HCT116 (cell line): ENCODE results near the gene RBM12. TPM values are rescaled to one million over a fixed set of nuclear protein-coding genes. Genes with fewer than 3 reads are reported as not detected.

ENCODE experiments used
- ATAC-seq: fragments of 200-7000 bp; cut with Tn5 transposase; 2 replicates; pipeline ENCODE4 v1.9.1; 2020; ENCODE audit warnings: mild to moderate bottlenecking, moderate library complexity
- BruUV-seq: library from RNA; stranded (reverse); fragments of 400-500 nt; replicated peaks from 2 replicates; lab custom pipeline; 2021; lab: Mats Ljungman, UMichigan
- CTCF ChIA-PET: fragments of 300-600 bp; sonication (Branson Sonifier 250); formaldehyde crosslinking; loops from one replicate; lab custom pipeline; 2021; ENCODE audit warnings: antibody characterized with exemption; lab: Charles Lee
- POLR2A ChIA-PET: fragments of 300-600, 350-600 bp; sonication (Branson Sonifier 250); formaldehyde crosslinking; loops from one replicate; lab custom pipeline; 2021; ENCODE audit warnings: antibody characterized with exemption; lab: Charles Lee
- RAD21 ChIA-PET, 2 experiments: fragments of 300-600 bp; sonication (Branson Sonifier 250); formaldehyde crosslinking; loops; one replicate each; lab custom pipeline; 2023; ENCODE audit warnings: low total read pairs in 2 of 2; ENCODE audit not compliant: uncharacterized antibody in 2 of 2, unreplicated experiment in 2 of 2, low non-redundant PET in 1 of 2; lab: Charles Lee
- DNase-seq: peaks from one replicate; pipeline ENCODE4 v3.0.0-alpha.2; 2010; ENCODE audit warnings: low read depth, low spot score
- H2AFZ ChIP-seq: fragments of 200-600 bp; shearing (Covaris generic), sonication (generic); 2 replicates; pipeline ENCODE4 v1.6.1; 2017; ENCODE audit warnings: low read depth, mixed run types, mixed read lengths, antibody characterized with exemption, low read length; ENCODE audit not compliant: poor library complexity, severe bottlenecking
- H3K27ac ChIP-seq: 2 replicates; pipeline ENCODE4 v1.5.1; 2012; ENCODE audit warnings: low read depth, low read length
- H3K27me3 ChIP-seq: fragments of 200-600 bp; sonication (generic); 2 replicates; pipeline ENCODE4 v1.6.1; 2016; ENCODE audit warnings: mixed run types, low read length, mixed read lengths; ENCODE audit not compliant: insufficient read depth
- H3K36me3 ChIP-seq, 2 experiments: fragments of 200-500 bp in 1 of 2; fragments of 200-600 bp in 1 of 2; sonication (Bioruptor generic) in 1 of 2; sonication (generic) in 1 of 2; 2 replicates each; pipeline versions ENCODE4 v1.5.1 to v1.6.1; 2014 to 2016; ENCODE audit warnings: low read length in 2 of 2, inconsistent platforms in 1 of 2, mixed read lengths in 1 of 2, mixed run types in 1 of 2; ENCODE audit not compliant: insufficient read depth in 2 of 2, control insufficient read depth in 1 of 2
- H3K4me1 ChIP-seq, 2 experiments: fragments of 200-600 bp in 1 of 2; sonication (generic) in 1 of 2; 2 replicates each; pipeline versions ENCODE4 v1.5.1 to v1.6.1; 2012 to 2017; ENCODE audit warnings: low read length in 2 of 2, inconsistent platforms in 1 of 2, mild to moderate bottlenecking in 1 of 2, mixed read lengths in 1 of 2, mixed run types in 1 of 2, moderate library complexity in 1 of 2; ENCODE audit not compliant: insufficient read depth in 2 of 2, control insufficient read depth in 1 of 2
- H3K4me2 ChIP-seq: fragments of 200-600 bp; sonication (generic); 2 replicates; pipeline ENCODE4 v1.6.1; 2017; ENCODE audit warnings: mixed run types, low read length, mixed read lengths
- H3K4me3 ChIP-seq, 2 experiments: fragments of 200-600 bp in 1 of 2; sonication (generic) in 1 of 2; replicated peaks in 1 of 2; 2 replicates each; pipeline ENCODE4 v1.5.1; 2011 to 2016; ENCODE audit warnings: low read length in 2 of 2, control low read depth in 1 of 2, low read depth in 1 of 2, mild to moderate bottlenecking in 1 of 2, mixed read lengths in 1 of 2, mixed run types in 1 of 2
- H3K79me2 ChIP-seq: fragments of 200-600 bp; sonication (generic); 2 replicates; pipeline ENCODE4 v1.6.1; 2017; ENCODE audit warnings: mild to moderate bottlenecking, mixed run types, low read length, moderate library complexity, mixed read lengths; ENCODE audit not compliant: insufficient read depth
- H3K9ac ChIP-seq: fragments of 200-600 bp; sonication (generic); 2 replicates; pipeline ENCODE4 v1.6.1; 2016; ENCODE audit warnings: low read length, mixed read lengths
- H3K9me2 ChIP-seq: fragments of 200-600 bp; sonication (generic), shearing (Covaris generic); 2 replicates; pipeline ENCODE4 v1.6.1; 2017; ENCODE audit warnings: mixed run types, mild to moderate bottlenecking, moderate library complexity; ENCODE audit not compliant: insufficient read depth
- H3K9me3 ChIP-seq, 2 experiments: fragments of 200-500 bp in 1 of 2; fragments of 200-600 bp in 1 of 2; sonication (Bioruptor generic) in 1 of 2; sonication (generic) in 1 of 2; 2 replicates each; pipeline ENCODE4 v1.6.1; 2014 to 2017; ENCODE audit warnings: low read length in 2 of 2, mixed read lengths in 2 of 2, inconsistent platforms in 1 of 2, low read depth in 1 of 2, mild to moderate bottlenecking in 1 of 2, mixed run types in 1 of 2, moderate library complexity in 1 of 2; ENCODE audit not compliant: control insufficient read depth in 1 of 2, insufficient read depth in 1 of 2
- H4K20me1 ChIP-seq: fragments of 200-600 bp; sonication (generic), shearing (Covaris generic); 2 replicates; pipeline ENCODE4 v1.6.1; 2017; ENCODE audit warnings: mixed run types, mild to moderate bottlenecking, moderate library complexity; ENCODE audit not compliant: insufficient read depth
- ELF1 ChIP-seq: IDR thresholded peaks from 2 replicates; pipeline ENCODE4 v1.6.1; 2012; ENCODE audit warnings: low read depth, borderline replicate concordance
- EZH2 ChIP-seq: fragments of 200-600 bp; sonication (generic); IDR thresholded peaks from 2 replicates; pipeline ENCODE4 v1.6.1; 2017; ENCODE audit warnings: antibody characterized with exemption, mixed run types
- FOSL1 ChIP-seq: IDR thresholded peaks from 2 replicates; pipeline ENCODE4 v1.6.1; 2012; ENCODE audit warnings: low read depth
- JUND ChIP-seq: IDR thresholded peaks from 2 replicates; pipeline ENCODE4 v1.6.1; 2012
- POLR2A ChIP-seq: IDR thresholded peaks from 2 replicates; pipeline ENCODE4 v1.7.0; 2011; ENCODE audit warnings: borderline replicate concordance; ENCODE audit not compliant: insufficient read depth, insufficient read length; ENCODE audit errors: extremely low read depth
- SIN3A ChIP-seq: IDR thresholded peaks from 2 replicates; pipeline ENCODE4 v1.6.1; 2012; ENCODE audit warnings: low read depth
- SP1 ChIP-seq: IDR thresholded peaks from 2 replicates; pipeline ENCODE4 v1.6.1; 2012; ENCODE audit warnings: low read depth
- SRF ChIP-seq: IDR thresholded peaks from 2 replicates; pipeline ENCODE4 v1.6.1; 2012; ENCODE audit warnings: low read depth
- YY1 ChIP-seq: IDR thresholded peaks from 2 replicates; pipeline ENCODE4 v1.6.1; 2011; ENCODE audit warnings: low read length, low read depth, moderate library complexity, mild to moderate bottlenecking; ENCODE audit not compliant: insufficient replicate concordance; ENCODE audit errors: extremely low read depth
- ZNF274 ChIP-seq: fragments of 200-500 bp; sonication (Bioruptor generic); IDR thresholded peaks from 2 replicates; pipeline ENCODE4 v1.6.1; 2014; ENCODE audit warnings: mild to moderate bottlenecking, low read depth, low read length, inconsistent platforms
- intact Hi-C: fragments of 100-400 bp; cut with micrococcal nuclease; formaldehyde crosslinking; loops from 2 replicates; pipeline ENCODE4 v1.10.0; 2022
- total RNA-seq: library from RNA; stranded (reverse); gene quantifications from one replicate; pipeline ENCODE4 v1.2.1, GENCODE V29; 2021; ENCODE audit not compliant: unreplicated experiment
- TF ChIP-seq, protein P1 (sequence below), 3 experiments: fragments of 200-600 bp in 1 of 3; sonication (generic) in 1 of 3; IDR thresholded peaks in 2 of 3; conservative IDR thresholded peaks in 1 of 3; 2 replicates each; pipeline ENCODE4 v1.5.1; 2012 to 2017; ENCODE audit warnings: low read depth in 2 of 3, low read length in 2 of 3, antibody characterized with exemption in 1 of 3, borderline replicate concordance in 1 of 3, control low read depth in 1 of 3, mild to moderate bottlenecking in 1 of 3, mixed read lengths in 1 of 3, mixed run types in 1 of 3, moderate library complexity in 1 of 3; ENCODE audit not compliant: insufficient read depth in 1 of 3
- TF ChIP-seq, protein P2 (sequence below): IDR thresholded peaks from 2 replicates; pipeline ENCODE4 v1.6.1; 2012; ENCODE audit warnings: low read depth

The RBM12 gene
- total RNA-seq, 1 experiment from 2014 or later: 110 TPM

DNA sequence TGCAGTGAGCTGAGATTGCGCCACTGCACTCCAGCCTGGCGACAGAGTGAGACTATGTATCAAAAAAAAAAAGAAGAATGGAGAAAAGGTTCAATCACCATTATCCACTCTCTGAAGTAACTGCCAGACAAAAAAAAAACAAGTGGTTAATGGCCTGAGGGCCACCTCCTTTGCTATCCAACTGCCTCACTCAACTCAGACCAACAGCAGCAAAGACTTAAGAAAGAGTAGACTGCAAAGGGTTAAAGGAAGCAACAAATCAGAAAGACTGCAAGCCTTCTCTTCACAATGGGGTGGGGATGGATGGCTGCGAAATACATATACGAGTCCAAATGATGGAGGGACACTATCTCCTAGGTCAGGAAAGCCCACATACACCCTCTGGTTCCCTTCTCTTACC lies 31.3 kb upstream of the RBM12 start:
- ChIA-PET POLR2A (no interaction called here), RAD21 (no interaction called here)
- no TSS peak for BruUV-seq
- no peak overlapping the region for H3K9ac ChIP-seq
- H3K4me2 ChIP-seq: no peak overlapping the region
- peaks cover 7% of the 10 kb centered on the region in 2 experiments; a peak in 3 of 4 replicates for H3K36me3 ChIP-seq
- no peaks in the 10 kb centered on the region for H3K9me2 ChIP-seq
- DNase-seq (no peak), ATAC-seq (no peak)
- no peak overlapping the region for H3K4me3 ChIP-seq
- no peak overlapping the region for H3K27ac ChIP-seq
- no peaks in the 10 kb centered on the region for H3K27me3 ChIP-seq
- no peaks in the 10 kb centered on the region for H3K9me3 ChIP-seq
- intact Hi-C loops: no loop called here
- no peak overlapping the region for H2AFZ ChIP-seq
- H3K4me1 ChIP-seq: peaks cover 10 to 25% of the 10 kb centered on the region in 2 experiments
- TF ChIP-seq EZH2 (no peak), ELF1 (no peak), POLR2A (no peak), YY1 (no peak), SP1 (no peak), FOSL1 (no peak), ZNF274 (no peak), SIN3A (no peak), SRF (no peak), JUND (no peak)
- TF ChIP-seq, protein P1, sequence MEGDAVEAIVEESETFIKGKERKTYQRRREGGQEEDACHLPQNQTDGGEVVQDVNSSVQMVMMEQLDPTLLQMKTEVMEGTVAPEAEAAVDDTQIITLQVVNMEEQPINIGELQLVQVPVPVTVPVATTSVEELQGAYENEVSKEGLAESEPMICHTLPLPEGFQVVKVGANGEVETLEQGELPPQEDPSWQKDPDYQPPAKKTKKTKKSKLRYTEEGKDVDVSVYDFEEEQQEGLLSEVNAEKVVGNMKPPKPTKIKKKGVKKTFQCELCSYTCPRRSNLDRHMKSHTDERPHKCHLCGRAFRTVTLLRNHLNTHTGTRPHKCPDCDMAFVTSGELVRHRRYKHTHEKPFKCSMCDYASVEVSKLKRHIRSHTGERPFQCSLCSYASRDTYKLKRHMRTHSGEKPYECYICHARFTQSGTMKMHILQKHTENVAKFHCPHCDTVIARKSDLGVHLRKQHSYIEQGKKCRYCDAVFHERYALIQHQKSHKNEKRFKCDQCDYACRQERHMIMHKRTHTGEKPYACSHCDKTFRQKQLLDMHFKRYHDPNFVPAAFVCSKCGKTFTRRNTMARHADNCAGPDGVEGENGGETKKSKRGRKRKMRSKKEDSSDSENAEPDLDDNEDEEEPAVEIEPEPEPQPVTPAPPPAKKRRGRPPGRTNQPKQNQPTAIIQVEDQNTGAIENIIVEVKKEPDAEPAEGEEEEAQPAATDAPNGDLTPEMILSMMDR (IDR thresholded peaks at IDR 0.05 in 2 of 3, conservative IDR thresholded peaks at IDR 0.05 in 1 of 3; ENCODE audit: borderline replicate concordance in 1 of 3, insufficient read depth in 1 of 3, low read depth in 2 of 3, low read length in 2 of 3): no peak
- TF ChIP-seq, protein P2, sequence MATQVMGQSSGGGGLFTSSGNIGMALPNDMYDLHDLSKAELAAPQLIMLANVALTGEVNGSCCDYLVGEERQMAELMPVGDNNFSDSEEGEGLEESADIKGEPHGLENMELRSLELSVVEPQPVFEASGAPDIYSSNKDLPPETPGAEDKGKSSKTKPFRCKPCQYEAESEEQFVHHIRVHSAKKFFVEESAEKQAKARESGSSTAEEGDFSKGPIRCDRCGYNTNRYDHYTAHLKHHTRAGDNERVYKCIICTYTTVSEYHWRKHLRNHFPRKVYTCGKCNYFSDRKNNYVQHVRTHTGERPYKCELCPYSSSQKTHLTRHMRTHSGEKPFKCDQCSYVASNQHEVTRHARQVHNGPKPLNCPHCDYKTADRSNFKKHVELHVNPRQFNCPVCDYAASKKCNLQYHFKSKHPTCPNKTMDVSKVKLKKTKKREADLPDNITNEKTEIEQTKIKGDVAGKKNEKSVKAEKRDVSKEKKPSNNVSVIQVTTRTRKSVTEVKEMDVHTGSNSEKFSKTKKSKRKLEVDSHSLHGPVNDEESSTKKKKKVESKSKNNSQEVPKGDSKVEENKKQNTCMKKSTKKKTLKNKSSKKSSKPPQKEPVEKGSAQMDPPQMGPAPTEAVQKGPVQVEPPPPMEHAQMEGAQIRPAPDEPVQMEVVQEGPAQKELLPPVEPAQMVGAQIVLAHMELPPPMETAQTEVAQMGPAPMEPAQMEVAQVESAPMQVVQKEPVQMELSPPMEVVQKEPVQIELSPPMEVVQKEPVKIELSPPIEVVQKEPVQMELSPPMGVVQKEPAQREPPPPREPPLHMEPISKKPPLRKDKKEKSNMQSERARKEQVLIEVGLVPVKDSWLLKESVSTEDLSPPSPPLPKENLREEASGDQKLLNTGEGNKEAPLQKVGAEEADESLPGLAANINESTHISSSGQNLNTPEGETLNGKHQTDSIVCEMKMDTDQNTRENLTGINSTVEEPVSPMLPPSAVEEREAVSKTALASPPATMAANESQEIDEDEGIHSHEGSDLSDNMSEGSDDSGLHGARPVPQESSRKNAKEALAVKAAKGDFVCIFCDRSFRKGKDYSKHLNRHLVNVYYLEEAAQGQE: no peak
- TF ChIP-seq, all 23 proteins: peak for 0
- CTCF ChIA-PET: no interaction called here
- H4K20me1 ChIP-seq: no peaks in the 10 kb centered on the region
- peaks cover 34% of the 10 kb centered on the region for H3K79me2 ChIP-seq
